Measurements from ENCODE around the gene FHDC1.

DNA sequence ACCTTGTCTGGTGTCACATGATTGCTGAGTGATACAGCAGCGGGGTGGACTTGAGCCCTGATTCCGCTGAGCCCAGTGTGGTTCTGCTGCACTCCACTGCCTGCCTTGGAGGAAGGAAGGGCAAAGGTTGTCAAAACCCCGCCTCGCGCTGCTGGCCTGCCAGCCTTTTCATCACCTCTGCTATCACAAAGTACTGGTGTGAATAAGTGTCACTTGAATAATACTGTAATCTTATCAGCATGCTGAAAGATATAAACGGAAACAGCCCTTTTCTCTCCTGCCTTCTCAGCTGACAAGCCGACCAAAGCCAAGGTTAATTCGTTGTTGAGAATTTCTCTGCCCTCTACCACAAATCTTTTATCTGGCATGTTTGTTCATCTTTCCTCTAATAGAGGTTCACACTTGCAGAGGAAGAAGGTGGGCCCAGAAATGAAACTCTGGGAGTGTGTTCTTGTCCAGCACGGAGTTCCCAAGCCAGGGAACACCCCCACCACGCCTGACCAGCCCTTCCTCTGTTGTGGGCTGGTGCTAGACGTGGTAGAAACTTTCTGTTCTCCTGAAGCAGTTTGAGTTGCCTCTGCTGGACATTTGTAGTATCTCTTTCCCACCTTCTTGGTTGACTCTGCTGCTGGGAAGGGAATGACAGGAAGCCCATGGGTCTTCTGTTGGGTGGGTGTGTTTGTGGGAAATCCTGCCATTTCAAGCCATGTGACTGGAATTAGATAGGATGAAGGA, 21.5 kb downstream of the FHDC1 start:
- TF ChIP-seq, protein P1, sequence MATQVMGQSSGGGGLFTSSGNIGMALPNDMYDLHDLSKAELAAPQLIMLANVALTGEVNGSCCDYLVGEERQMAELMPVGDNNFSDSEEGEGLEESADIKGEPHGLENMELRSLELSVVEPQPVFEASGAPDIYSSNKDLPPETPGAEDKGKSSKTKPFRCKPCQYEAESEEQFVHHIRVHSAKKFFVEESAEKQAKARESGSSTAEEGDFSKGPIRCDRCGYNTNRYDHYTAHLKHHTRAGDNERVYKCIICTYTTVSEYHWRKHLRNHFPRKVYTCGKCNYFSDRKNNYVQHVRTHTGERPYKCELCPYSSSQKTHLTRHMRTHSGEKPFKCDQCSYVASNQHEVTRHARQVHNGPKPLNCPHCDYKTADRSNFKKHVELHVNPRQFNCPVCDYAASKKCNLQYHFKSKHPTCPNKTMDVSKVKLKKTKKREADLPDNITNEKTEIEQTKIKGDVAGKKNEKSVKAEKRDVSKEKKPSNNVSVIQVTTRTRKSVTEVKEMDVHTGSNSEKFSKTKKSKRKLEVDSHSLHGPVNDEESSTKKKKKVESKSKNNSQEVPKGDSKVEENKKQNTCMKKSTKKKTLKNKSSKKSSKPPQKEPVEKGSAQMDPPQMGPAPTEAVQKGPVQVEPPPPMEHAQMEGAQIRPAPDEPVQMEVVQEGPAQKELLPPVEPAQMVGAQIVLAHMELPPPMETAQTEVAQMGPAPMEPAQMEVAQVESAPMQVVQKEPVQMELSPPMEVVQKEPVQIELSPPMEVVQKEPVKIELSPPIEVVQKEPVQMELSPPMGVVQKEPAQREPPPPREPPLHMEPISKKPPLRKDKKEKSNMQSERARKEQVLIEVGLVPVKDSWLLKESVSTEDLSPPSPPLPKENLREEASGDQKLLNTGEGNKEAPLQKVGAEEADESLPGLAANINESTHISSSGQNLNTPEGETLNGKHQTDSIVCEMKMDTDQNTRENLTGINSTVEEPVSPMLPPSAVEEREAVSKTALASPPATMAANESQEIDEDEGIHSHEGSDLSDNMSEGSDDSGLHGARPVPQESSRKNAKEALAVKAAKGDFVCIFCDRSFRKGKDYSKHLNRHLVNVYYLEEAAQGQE (IDR thresholded peaks at IDR 0.05; ENCODE audit: insufficient read depth in 1 of 2, low read depth in 2 of 2, low read length in 2 of 2) = no peak
- TF ChIP-seq TAF1 (IDR thresholded peaks at IDR 0.05; ENCODE audit: borderline replicate concordance, insufficient read depth, low read length) = no peak
